Suprapubic skin (tissue), 4 donors: Measurements from ENCODE around the gene RERE.

Experiments used
- EP300 ChIP-seq: sonication (generic); formaldehyde crosslinking; IDR thresholded peaks from one replicate; pipeline ENCODE4 v1.6.1; 2017; ENCODE audit warnings: antibody characterized with exemption
- POLR2AphosphoS5 ChIP-seq, 3 donors: sonication (generic); formaldehyde crosslinking; IDR thresholded peaks; one replicate each; pipeline ENCODE4 v1.6.1; 2017; ENCODE audit warnings: antibody characterized with exemption in 3 of 3

DNA sequence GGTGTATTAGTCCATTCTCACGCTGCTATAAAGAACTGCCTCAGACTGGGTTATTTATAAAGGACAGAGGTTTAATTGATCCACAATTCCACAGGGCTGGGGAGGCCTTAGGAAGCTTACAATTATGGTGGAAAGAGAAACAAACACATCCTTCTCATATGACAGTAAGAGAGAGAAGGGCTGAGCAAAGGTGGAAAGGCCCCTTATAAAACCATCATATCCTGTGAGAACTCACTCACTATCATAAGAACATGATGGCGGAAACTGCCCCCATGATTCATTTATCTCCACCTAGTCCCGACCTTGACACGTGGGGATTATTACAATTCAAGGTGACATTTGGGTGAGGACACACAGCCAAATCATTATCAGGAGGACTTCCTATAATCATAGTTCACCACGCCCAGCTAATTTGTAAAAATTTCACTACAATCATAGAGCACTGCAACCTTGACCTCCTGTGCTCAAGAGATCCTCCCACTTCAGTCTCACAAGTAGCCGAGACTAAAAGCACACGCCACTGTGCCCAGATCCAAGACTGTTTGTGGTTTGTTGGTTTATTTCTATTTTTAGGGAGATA, 164.9 kb downstream of the RERE start:
- no peak for TF ChIP-seq EP300
- no peak for TF ChIP-seq POLR2AphosphoS5 (IDR thresholded peaks at IDR 0.05)
